ENCODE data around the gene RNPEPL1. TPM values are rescaled to one million over a fixed set of nuclear protein-coding genes. Genes with fewer than 3 reads are reported as not detected.

RNPEPL1 gene
- total RNA-seq, 4 donors from 2014 or later: 57.3 to 135 (median 70.2) TPM

DNA sequence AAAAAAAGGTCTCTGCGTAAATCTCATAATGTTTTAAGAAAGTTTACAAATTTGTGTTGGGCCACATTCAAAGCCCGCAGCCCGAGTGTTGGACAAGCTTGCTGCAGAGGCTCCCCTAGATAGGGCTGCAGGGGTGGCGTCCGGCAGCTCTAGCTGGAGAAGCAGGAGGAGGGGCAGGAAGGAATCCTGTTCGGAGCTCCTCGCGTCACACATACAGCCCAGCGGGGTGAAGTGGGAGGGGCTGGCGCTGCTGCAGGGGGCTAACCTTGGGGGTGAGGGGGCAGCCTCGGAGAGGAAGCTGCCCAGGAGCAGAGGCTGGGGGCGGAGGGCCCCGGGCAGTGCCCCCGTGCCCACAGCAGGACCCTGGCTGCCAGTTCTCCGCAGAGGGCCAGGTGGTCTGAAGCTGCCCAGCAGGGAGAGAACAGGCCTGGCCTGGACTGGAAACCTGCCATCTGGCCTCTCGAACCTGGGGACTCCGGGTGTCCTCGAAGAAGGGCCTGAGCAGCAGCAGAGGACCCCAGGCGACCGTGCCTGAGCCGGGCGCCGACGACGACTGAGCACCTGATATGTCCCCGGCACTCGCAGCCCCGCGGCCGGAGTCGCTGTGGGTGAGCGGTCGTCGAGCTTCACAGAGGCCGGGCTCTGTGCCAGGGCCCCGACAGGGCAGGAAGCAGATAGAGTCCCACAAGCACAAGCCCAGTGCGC, 54.4 kb downstream of the RNPEPL1 start:
- TF ChIP-seq, protein P1, sequence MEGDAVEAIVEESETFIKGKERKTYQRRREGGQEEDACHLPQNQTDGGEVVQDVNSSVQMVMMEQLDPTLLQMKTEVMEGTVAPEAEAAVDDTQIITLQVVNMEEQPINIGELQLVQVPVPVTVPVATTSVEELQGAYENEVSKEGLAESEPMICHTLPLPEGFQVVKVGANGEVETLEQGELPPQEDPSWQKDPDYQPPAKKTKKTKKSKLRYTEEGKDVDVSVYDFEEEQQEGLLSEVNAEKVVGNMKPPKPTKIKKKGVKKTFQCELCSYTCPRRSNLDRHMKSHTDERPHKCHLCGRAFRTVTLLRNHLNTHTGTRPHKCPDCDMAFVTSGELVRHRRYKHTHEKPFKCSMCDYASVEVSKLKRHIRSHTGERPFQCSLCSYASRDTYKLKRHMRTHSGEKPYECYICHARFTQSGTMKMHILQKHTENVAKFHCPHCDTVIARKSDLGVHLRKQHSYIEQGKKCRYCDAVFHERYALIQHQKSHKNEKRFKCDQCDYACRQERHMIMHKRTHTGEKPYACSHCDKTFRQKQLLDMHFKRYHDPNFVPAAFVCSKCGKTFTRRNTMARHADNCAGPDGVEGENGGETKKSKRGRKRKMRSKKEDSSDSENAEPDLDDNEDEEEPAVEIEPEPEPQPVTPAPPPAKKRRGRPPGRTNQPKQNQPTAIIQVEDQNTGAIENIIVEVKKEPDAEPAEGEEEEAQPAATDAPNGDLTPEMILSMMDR (IDR thresholded peaks at IDR 0.05): no peak
- Histone ChIP-seq H3K36me3 (peaks cover 0 to 4% (median 0%) of the 10 kb centered on the region in 4 donors), H3K9me3 (no peaks in the 10 kb centered on the region), H3K27ac (replicated peaks in 1 of 4) (no peak overlapping the region), H3K4me3 (no peak overlapping the region), H3K27me3 (peaks cover 0 to 11% (median 0%) of the 10 kb centered on the region in 4 donors), H3K4me1 (peaks cover 0 to 9% (median 2%) of the 10 kb centered on the region in 4 donors)
- 70% methylated on average over 27 of the region's 37 CpGs for WGBS
- intact Hi-C loops (cut with DNase I): no loop called here
- DNase-seq (ENCODE audit: extremely low spot score): no peak

- 92% methylated on average over 6 of the region's 10 CpGs for whole genome bisulfite sequencing
- no peak for DNase-seq (ENCODE audit: extremely low spot score)
- Histone ChIP-seq H3K27ac (replicated peaks in 1 of 4) (no peak overlapping the region), H3K4me1 (peaks cover 0 to 9% (median 2%) of the 10 kb centered on the region in 4 donors), H3K9me3 (no peaks in the 10 kb centered on the region), H3K36me3 (peaks cover 0 to 4% (median 0%) of the 10 kb centered on the region in 4 donors), H3K4me3 (no peak overlapping the region), H3K27me3 (peaks cover 0 to 11% (median 0%) of the 10 kb centered on the region in 4 donors)
- TF ChIP-seq POLR2A (IDR thresholded peaks at IDR 0.05; ENCODE audit: low read depth): no peak
- no peak for TF ChIP-seq EP300 (IDR thresholded peaks at IDR 0.05)
- TF ChIP-seq, protein P1 (IDR thresholded peaks at IDR 0.05): no peak
- TF ChIP-seq POLR2AphosphoS5 (IDR thresholded peaks at IDR 0.05): no peak
- intact Hi-C loops (cut with DNase I): no loop called here
Measured at GRCh38 chr2:240623531-240624010, 55.3 kb downstream of the RNPEPL1 start.

GRCh38 chr2:240624011-240624949, 56.0 kb downstream of the RNPEPL1 start:
- H3K27ac ChIP-seq (replicated peaks in 1 of 4): no peak overlapping the region
- DNase-seq (ENCODE audit: extremely low spot score): no peak
- no peaks in the 10 kb centered on the region for H3K36me3 ChIP-seq
- no peak overlapping the region for H3K4me3 ChIP-seq
- peaks cover 0 to 9% (median 2%) of the 10 kb centered on the region in 4 donors for H3K4me1 ChIP-seq
- 61% methylated on average over 17 of the region's 24 CpGs for WGBS
- TF ChIP-seq, protein P1 (IDR thresholded peaks at IDR 0.05): no peak
- no peak for TF ChIP-seq EP300 (IDR thresholded peaks at IDR 0.05)
- H3K9me3 ChIP-seq: no peaks in the 10 kb centered on the region
- peaks cover 0 to 11% (median 0%) of the 10 kb centered on the region in 4 donors for H3K27me3 ChIP-seq
- intact Hi-C loops (cut with DNase I): no loop called here

DNA sequence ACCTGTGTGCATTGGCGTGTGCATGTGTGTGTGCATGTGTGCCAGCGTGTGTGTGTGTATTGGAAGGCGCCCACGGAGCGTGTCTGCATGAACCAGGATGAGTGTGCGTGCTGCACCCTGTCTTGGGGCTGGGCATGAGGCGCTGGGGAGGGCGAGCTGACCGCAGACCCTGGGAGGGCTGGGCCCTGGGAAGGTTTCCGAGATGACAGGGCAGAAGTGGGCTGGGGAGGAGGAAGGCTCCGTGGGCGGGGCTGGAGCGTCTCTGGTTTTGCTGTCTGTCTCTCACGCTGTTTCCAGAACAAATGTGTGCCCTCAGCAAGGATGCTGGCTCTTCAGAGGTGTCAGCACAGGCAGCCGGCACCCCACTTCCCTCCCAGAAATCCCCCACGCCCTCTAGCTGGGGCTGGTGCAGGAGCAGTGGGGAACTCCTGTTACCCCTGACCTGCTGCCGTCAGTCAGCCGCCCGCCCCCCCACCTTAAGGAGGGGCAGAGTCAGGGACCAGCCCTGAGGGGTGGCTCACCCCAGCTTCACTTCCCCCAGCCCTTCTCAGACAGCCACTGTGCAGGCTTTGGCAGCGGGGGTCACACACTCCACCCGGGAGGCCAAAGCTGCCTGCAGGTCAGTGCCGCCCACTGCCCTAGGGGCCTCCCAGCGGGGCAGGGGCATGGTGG, 56.8 kb downstream of the RNPEPL1 start, which contains the start of gene GPR35:
GPR35 (plus strand) TSS at position 531 of the 672 bp plus-strand sequence. CDS start 4,473 bp downstream, outside the sequence.
- peaks cover 0 to 11% (median 0%) of the 10 kb centered on the region in 4 donors for H3K27me3 ChIP-seq
- peaks cover 0 to 6% (median under 1%) of the 10 kb centered on the region in 4 donors for H3K36me3 ChIP-seq
- H3K27ac ChIP-seq (replicated peaks in 1 of 4): no peak within 1 kb of the TSS
- H3K4me3 ChIP-seq: no peak within 1 kb of the TSS
- no peaks in the 10 kb centered on the region for H3K9me3 ChIP-seq
- TF ChIP-seq EP300 (IDR thresholded peaks at IDR 0.05): no peak
- TF ChIP-seq POLR2A (IDR thresholded peaks at IDR 0.05; ENCODE audit: low read depth): no peak
- TF ChIP-seq, protein P1 (IDR thresholded peaks at IDR 0.05): no peak
- no peak for TF ChIP-seq POLR2AphosphoS5 (IDR thresholded peaks at IDR 0.05)
- H3K4me1 ChIP-seq: peaks cover 0 to 9% (median 2%) of the 10 kb centered on the region in 4 donors
- intact Hi-C loops (cut with DNase I): no loop called here
- 43% methylated on average over 12 of the region's 23 CpGs for WGBS
- no peak for DNase-seq (ENCODE audit: extremely low spot score)
